GM12891 (cell line): ENCODE measurements around the gene PCED1B.
"Not testable (repeated sequence)": the region's sequence is repeated elsewhere in the genome, so short reads cannot be mapped to it uniquely, and the experiment has no call there.

Experiments used
- DNase-seq: peaks from one replicate; pipeline ENCODE4 v3.0.0; 2011; ENCODE audit warnings: low spot score; ENCODE audit not compliant: insufficient read length
- FAIRE-seq: peaks from 2 replicates; lab custom pipeline; 2011; peaks lifted over from hg19 to GRCh38; lab: Jason Lieb, UNC
- PAX5 ChIP-seq: IDR thresholded peaks from 2 replicates; pipeline ENCODE4 v1.6.1; 2011; ENCODE audit warnings: low read length, moderate library complexity, mild to moderate bottlenecking; ENCODE audit not compliant: insufficient read depth, severe bottlenecking
- POLR2A ChIP-seq: IDR thresholded peaks from 2 replicates; pipeline ENCODE4 v1.6.1; 2011; ENCODE audit warnings: low read depth, low read length, control low read depth
- POLR2AphosphoS5 ChIP-seq: IDR thresholded peaks from 2 replicates; pipeline ENCODE4 v1.6.1; 2011; ENCODE audit warnings: low read depth, low read length, control low read depth
- POU2F2 ChIP-seq: IDR thresholded peaks from 2 replicates; pipeline ENCODE4 v1.6.1; 2011; ENCODE audit warnings: low read depth, mild to moderate bottlenecking, control low read depth, low read length, moderate library complexity
- SPI1 ChIP-seq: IDR thresholded peaks from 2 replicates; pipeline ENCODE4 v1.6.1; 2011; ENCODE audit warnings: low read depth, low read length, control low read depth
- TAF1 ChIP-seq: IDR thresholded peaks from 2 replicates; pipeline ENCODE4 v1.6.1; 2011; ENCODE audit warnings: low read depth, low read length, control low read depth

PCED1B gene

DNA sequence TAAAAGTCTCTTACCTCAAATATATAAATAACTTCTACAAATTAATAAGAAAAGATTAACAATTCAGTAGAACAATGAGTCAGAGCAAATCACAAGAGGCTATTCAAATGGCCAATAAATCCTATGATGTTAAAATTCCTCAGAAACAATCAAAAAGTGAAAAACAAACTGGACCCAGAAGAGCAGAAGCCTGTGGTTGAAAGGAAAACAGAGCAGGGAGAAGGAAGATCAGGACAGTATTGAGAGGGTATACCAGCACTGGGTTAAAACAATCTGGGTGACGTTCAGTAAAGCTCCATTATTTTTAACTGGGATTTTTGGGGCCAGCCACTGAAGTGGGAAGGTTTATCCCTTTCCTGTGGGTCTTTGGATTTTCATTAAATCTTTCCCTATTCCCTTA, 39.7 kb upstream of the PCED1B start:
- no peak for DNase-seq

DNA sequence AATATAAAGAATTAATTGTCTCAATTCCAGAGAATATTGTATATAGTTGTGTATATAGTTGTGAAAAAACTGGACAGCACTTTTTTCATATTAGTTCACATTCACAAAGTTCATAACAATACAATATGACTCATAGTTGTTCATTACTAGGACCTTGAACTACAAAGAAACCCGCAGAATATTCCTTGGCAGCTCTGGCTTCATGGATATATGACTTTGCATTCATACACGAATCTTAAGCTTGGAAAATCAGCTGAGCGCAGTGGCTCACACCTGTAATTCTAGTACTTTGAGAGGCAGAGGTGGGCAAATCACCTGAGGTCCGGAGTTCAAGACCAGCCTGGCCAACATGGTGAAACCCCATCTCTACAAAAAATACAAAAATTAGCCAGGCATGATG, 38.1 kb upstream of the PCED1B start:
- TF ChIP-seq SPI1 (no peak), POU2F2 (no peak), TAF1 (no peak), POLR2A (no peak), POLR2AphosphoS5 (no peak), PAX5 (no peak)
- no peak for FAIRE-seq
- no peak for DNase-seq

More for the DNA sequence above, 39.7 kb upstream of the PCED1B start:
- TF ChIP-seq POLR2AphosphoS5 (no peak), POLR2A (no peak), TAF1 (no peak), POU2F2 (no peak), SPI1 (no peak), PAX5 (no peak)
- no peak for FAIRE-seq

GRCh38 chr12:47048541-47048940, 30.9 kb upstream of the PCED1B start:
- FAIRE-seq = no peak
- DNase-seq = no peak
- TF ChIP-seq POLR2A (no peak), POU2F2 (no peak), SPI1 (no peak), PAX5 (no peak), POLR2AphosphoS5 (no peak), TAF1 (no peak)

DNA sequence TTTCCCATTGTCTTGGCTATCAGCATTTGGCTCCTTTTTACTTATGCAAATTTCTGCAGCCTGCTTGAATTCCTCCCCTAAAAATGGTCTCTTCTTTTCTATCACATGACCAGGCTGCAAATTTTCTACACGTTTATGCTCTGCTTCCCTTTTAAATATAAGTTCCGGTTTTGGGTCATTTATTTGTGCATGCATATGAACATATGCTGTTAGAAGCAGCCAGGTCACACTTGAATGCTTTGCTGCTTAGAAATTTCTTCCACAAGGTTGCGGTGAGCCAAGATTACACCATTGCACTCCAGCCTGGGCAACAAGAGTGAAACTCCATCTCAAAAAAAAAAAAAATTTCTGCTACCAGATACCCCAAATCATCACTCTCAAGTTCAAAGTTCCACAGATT, 28.1 kb upstream of the PCED1B start:
- not testable (repeated sequence) for FAIRE-seq, DNase-seq

DNA sequence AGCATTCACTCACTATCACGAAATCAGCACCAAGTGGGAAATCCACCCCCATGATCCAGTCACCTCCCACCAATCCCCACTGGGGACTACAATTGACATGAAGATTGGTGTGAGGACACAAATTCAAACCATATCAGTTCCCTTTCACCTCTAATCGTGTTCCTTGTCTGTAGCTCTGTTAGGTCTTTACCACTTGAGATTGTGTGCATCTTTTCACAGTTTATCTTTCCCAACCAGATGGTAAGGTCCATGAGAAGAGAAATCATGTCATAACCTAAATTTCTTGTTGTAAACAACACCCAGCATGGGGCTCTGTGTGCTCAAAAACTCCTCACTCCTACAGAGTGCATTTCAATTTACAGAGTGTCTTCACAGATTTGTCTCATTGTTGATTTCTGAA, 27.1 kb upstream of the PCED1B start:
- no peak for FAIRE-seq
- TF ChIP-seq PAX5 (no peak), SPI1 (no peak), TAF1 (no peak), POLR2A (no peak), POU2F2 (no peak), POLR2AphosphoS5 (no peak)

DNA sequence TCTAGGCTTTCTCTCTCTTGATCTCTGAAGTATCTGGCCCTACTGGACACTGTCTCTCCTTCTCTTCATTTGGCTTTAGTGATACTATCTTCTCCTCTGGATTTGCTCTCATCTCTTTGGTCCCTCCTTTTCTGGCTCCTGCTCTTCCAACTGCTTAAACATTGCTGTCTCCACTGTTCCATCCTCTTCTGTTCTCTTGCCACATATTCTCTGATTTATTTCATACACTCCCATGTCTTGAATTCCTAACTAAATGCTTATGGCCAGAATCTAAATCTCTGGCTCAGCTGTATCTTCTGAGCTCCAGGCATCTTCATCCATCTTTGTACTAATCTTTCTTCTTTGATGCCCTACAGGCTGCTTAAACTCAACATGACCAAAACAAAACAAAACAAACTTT, 25.5 kb upstream of the PCED1B start:
- FAIRE-seq = no peak
- TF ChIP-seq TAF1 = no peak
- no peak for TF ChIP-seq PAX5
- TF ChIP-seq SPI1 = no peak
- TF ChIP-seq POU2F2 = no peak
- no peak for TF ChIP-seq POLR2A
- no peak for TF ChIP-seq POLR2AphosphoS5
- no peak for DNase-seq

More for the DNA sequence above, 27.1 kb upstream of the PCED1B start:
- no peak for DNase-seq

DNA sequence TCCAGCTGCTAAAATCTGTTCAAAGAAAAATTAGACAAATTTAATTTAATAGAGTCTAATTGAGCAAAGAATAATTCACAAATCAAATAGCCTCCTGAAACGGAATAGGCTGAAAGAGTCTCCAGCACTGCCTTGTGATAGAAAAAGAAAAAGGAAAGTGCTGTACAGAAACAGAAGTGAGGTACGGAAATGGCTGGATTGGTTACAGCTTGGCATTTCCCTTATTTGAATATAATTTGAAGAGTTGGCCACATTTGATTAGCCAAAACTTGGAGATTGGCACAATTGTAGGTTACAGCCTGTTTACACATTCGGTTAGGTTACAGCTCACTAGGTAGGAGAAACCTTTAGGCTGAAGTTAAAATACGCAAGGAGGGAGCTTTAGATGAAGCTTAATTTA, 24.8 kb upstream of the PCED1B start:
- DNase-seq (no peak), FAIRE-seq (no peak)
- TF ChIP-seq POU2F2 (no peak), PAX5 (no peak), POLR2A (no peak), POLR2AphosphoS5 (no peak), SPI1 (no peak), TAF1 (no peak)

DNA sequence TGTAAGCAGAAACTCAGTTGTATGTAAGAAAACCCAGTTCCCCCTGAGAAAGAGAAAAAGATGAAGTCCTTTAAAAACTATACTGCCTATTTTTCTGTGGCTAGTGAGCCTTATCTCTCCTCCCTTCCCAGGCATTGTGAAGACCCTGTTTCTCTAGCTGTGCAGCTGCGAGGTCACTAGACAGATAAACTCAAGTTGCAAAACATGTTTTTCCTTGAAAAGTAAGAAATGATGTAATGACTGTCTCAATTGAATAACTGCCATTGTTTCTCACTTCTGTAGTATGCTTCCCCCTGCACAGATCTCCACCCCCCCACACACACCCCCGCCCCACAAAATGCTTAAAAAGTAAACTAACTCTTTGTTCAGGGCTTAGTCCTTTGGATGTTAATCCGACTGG, 23.6 kb upstream of the PCED1B start:
- not testable (repeated sequence) for FAIRE-seq, DNase-seq

DNA sequence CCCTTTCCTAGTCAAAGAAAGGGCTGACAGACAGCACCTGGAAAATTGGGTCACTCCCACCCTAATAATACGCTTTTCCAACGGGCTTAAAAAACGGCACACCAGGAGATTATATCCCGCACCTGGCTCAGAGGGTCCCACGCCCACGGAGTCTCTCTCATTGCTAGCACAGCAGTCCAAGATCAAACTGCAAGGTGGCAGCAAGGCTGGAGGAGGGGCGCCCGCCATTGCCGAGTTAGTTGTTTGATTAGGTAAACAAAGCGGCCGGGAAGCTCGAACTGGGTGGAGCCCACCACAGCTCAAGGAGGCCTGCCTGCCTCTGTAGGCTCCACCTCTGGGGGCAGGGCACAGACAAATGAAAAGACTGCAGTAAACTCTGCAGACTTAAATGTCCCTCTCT, 22.5 kb upstream of the PCED1B start:
- not testable (repeated sequence) for DNase-seq, FAIRE-seq

DNA sequence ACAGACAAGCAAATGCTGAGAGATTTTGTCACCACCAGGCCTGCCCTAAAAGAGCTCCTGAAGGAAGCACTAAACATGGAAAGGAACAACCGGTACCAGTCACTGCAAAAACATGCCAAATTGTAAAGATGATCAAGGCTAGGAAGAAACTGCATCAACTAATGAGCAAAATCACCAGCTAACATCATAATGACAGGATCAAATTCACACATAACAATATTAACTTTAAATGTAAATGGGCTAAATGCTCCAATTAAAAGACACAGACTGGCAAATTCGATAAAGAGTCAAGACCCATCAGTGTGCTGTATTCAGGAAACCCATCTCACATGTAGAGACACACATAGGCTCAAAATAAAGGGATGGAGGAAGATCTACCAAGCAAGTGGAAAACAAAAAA, 20.8 kb upstream of the PCED1B start:
- not testable (repeated sequence) for DNase-seq, FAIRE-seq

GRCh38 chr12:47065546-47065945, 13.9 kb upstream of the PCED1B start:
- DNase-seq (no peak), FAIRE-seq (no peak)

More at GRCh38 chr12:47065546-47065945, 13.9 kb upstream of the PCED1B start:
- no peak for TF ChIP-seq POLR2A
- TF ChIP-seq TAF1 = no peak
- TF ChIP-seq POLR2AphosphoS5 = no peak
- no peak for TF ChIP-seq PAX5
- no peak for TF ChIP-seq SPI1
